ENCODE data around the gene PRKCE. TPM values are rescaled to one million over a fixed set of nuclear protein-coding genes. Genes with fewer than 3 reads are reported as not detected.

PRKCE gene
- total and polyA plus RNA-seq, 4 donors, result 2.5 to 38.6 (median 5.8) TPM

- no peak for DNase-seq (ENCODE audit: low spot score)
- TF ChIP-seq, protein P1, sequence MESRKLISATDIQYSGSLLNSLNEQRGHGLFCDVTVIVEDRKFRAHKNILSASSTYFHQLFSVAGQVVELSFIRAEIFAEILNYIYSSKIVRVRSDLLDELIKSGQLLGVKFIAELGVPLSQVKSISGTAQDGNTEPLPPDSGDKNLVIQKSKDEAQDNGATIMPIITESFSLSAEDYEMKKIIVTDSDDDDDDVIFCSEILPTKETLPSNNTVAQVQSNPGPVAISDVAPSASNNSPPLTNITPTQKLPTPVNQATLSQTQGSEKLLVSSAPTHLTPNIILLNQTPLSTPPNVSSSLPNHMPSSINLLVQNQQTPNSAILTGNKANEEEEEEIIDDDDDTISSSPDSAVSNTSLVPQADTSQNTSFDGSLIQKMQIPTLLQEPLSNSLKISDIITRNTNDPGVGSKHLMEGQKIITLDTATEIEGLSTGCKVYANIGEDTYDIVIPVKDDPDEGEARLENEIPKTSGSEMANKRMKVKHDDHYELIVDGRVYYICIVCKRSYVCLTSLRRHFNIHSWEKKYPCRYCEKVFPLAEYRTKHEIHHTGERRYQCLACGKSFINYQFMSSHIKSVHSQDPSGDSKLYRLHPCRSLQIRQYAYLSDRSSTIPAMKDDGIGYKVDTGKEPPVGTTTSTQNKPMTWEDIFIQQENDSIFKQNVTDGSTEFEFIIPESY (IDR thresholded peaks at IDR 0.05), result no peak
- TF ChIP-seq RAD21 (IDR thresholded peaks at IDR 0.05) (peak in 1 of 2 donors; percentile 12), RXRA (IDR thresholded peaks at IDR 0.05) (peak in 1 of 2 donors; percentile 4), NR2F2 (IDR thresholded peaks at IDR 0.05) (no peak)
- Histone ChIP-seq H3K27me3 (ENCODE audit: control insufficient read depth in 4 of 4, insufficient read depth in 4 of 4, low read length in 3 of 4) (no peaks in the 10 kb centered on the region), H3K27ac (ENCODE audit: low read depth in 1 of 2, low read length in 2 of 2) (no peak overlapping the region), H3K9ac (ENCODE audit: low read depth in 1 of 2, low read length in 2 of 2) (no peak overlapping the region), H3K4me1 (ENCODE audit: control insufficient read depth in 4 of 4, insufficient read depth in 4 of 4, low read length in 3 of 4) (peaks cover 3 to 18% (median 12%) of the 10 kb centered on the region in 4 donors), H3K9me3 (ENCODE audit: control insufficient read depth in 4 of 4, low read length in 3 of 4) (no peaks in the 10 kb centered on the region), H3K4me3 (ENCODE audit: low read depth in 1 of 3, low read length in 3 of 3) (no peak overlapping the region), H3K36me3 (ENCODE audit: control insufficient read depth in 4 of 4, insufficient read depth in 3 of 4, low read depth in 1 of 4, low read length in 3 of 4) (no peaks in the 10 kb centered on the region)
- 42% methylated on average over 5 of the region's 5 CpGs for WGBS
These were observed 114.3 kb downstream of the PRKCE start for GRCh38 chr2:45765728-45766254.

GRCh38 chr2:45768208-45768607, 116.7 kb downstream of the PRKCE start:
- Histone ChIP-seq H3K4me1 (ENCODE audit: control insufficient read depth in 4 of 4, insufficient read depth in 4 of 4, low read length in 3 of 4) (peaks cover 3 to 18% (median 12%) of the 10 kb centered on the region in 4 donors), H3K36me3 (ENCODE audit: control insufficient read depth in 4 of 4, insufficient read depth in 3 of 4, low read depth in 1 of 4, low read length in 3 of 4) (no peaks in the 10 kb centered on the region), H3K4me3 (ENCODE audit: low read depth in 1 of 3, low read length in 3 of 3) (no peak overlapping the region), H3K9me3 (ENCODE audit: control insufficient read depth in 4 of 4, low read length in 3 of 4) (no peaks in the 10 kb centered on the region), H3K9ac (ENCODE audit: low read depth in 1 of 2, low read length in 2 of 2) (no peak overlapping the region), H3K27me3 (ENCODE audit: control insufficient read depth in 4 of 4, insufficient read depth in 4 of 4, low read length in 3 of 4) (no peaks in the 10 kb centered on the region), H3K27ac (ENCODE audit: low read depth in 1 of 2, low read length in 2 of 2) (no peak overlapping the region)
- 94% methylated on average over 3 of the region's 3 CpGs for WGBS
- no peak for DNase-seq (ENCODE audit: low spot score)
- TF ChIP-seq, protein P2, sequence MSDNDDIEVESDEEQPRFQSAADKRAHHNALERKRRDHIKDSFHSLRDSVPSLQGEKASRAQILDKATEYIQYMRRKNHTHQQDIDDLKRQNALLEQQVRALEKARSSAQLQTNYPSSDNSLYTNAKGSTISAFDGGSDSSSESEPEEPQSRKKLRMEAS (IDR thresholded peaks at IDR 0.05), result no peak
- TF ChIP-seq RAD21 (IDR thresholded peaks at IDR 0.05) (no peak), TAF1 (conservative IDR thresholded peaks at IDR 0.05) (no peak), NR2F2 (IDR thresholded peaks at IDR 0.05) (no peak), RXRA (IDR thresholded peaks at IDR 0.05) (no peak), EGR1 (IDR thresholded peaks at IDR 0.05; ENCODE audit: low read depth in 2 of 2) (no peak), HNF4A (conservative IDR thresholded peaks at IDR 0.05) (no peak), FOXA1 (IDR thresholded peaks at IDR 0.05) (no peak), GABPA (IDR thresholded peaks at IDR 0.05 in 1 of 2, conservative IDR thresholded peaks at IDR 0.05 in 1 of 2) (no peak), JUND (IDR thresholded peaks at IDR 0.05) (no peak), REST (IDR thresholded peaks at IDR 0.05) (no peak), HNF4G (IDR thresholded peaks at IDR 0.05) (no peak), SP1 (IDR thresholded peaks at IDR 0.05) (no peak), YY1 (IDR thresholded peaks at IDR 0.05) (no peak), FOXA2 (IDR thresholded peaks at IDR 0.05) (no peak)
- TF ChIP-seq, protein P3, sequence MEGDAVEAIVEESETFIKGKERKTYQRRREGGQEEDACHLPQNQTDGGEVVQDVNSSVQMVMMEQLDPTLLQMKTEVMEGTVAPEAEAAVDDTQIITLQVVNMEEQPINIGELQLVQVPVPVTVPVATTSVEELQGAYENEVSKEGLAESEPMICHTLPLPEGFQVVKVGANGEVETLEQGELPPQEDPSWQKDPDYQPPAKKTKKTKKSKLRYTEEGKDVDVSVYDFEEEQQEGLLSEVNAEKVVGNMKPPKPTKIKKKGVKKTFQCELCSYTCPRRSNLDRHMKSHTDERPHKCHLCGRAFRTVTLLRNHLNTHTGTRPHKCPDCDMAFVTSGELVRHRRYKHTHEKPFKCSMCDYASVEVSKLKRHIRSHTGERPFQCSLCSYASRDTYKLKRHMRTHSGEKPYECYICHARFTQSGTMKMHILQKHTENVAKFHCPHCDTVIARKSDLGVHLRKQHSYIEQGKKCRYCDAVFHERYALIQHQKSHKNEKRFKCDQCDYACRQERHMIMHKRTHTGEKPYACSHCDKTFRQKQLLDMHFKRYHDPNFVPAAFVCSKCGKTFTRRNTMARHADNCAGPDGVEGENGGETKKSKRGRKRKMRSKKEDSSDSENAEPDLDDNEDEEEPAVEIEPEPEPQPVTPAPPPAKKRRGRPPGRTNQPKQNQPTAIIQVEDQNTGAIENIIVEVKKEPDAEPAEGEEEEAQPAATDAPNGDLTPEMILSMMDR (IDR thresholded peaks at IDR 0.05; ENCODE audit: low read depth, low read length, missing input control), result no peak
- TF ChIP-seq, protein P1 (IDR thresholded peaks at IDR 0.05), result no peak
- TF ChIP-seq, protein P4, sequence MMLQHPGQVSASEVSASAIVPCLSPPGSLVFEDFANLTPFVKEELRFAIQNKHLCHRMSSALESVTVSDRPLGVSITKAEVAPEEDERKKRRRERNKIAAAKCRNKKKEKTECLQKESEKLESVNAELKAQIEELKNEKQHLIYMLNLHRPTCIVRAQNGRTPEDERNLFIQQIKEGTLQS (IDR thresholded peaks at IDR 0.05), result no peak

Data from liver (tissue), 9 donors.